ENCODE measurements around the gene SHB. TPM values are rescaled to one million over a fixed set of nuclear protein-coding genes. Genes with fewer than 3 reads are reported as not detected.
A peak's percentile ranks its signal among the peaks of the same experiment; 100 is the strongest.

The SHB gene
- total RNA-seq, 2 donors from 2014 or later = 28.1 to 38.1 TPM

- Histone ChIP-seq H3K27ac (ENCODE audit: low read depth, low read length) (peak overlapping the region; percentile 15), H3K36me3 (ENCODE audit: control insufficient read depth, insufficient read depth, low read length) (peaks cover 55% of the 10 kb centered on the region), H3K9me3 (ENCODE audit: control insufficient read depth, low read length) (no peaks in the 10 kb centered on the region), H3K27me3 (ENCODE audit: control insufficient read depth, insufficient read depth, low read length, poor library complexity, severe bottlenecking) (no peaks in the 10 kb centered on the region), H3K4me3 (ENCODE audit: low read length) (no peak overlapping the region), H3K4me1 (ENCODE audit: control insufficient read depth, insufficient read depth, low read length) (peaks cover 5% of the 10 kb centered on the region), H3K9ac (ENCODE audit: extremely low read depth, low read length, poor library complexity, severe bottlenecking) (no peak overlapping the region)
- H3K27me3 Mint-ChIP-seq (ENCODE audit: insufficient read depth) = no peaks in the 10 kb centered on the region
- 96 to 98% methylated on average over 10 to 18 of the region's 18 CpGs for WGBS, 2 experiments (ENCODE audit: insufficient coverage in 1 of 2, insufficient read length in 1 of 2)
- H3K27ac Mint-ChIP-seq = no peak overlapping the region
- H3K4me3 Mint-ChIP-seq = no peak overlapping the region
- no peak for TF ChIP-seq CTCF (conservative IDR thresholded peaks at IDR 0.05)
- DNase-seq = no peak
- no peaks in the 10 kb centered on the region for H3K9me3 Mint-ChIP-seq
- H3K36me3 Mint-ChIP-seq (ENCODE audit: low read depth) = peaks cover 37% of the 10 kb centered on the region
- peaks cover 23% of the 10 kb centered on the region for H3K4me1 Mint-ChIP-seq
Measured at GRCh38 chr9:37916471-37917312, 152.3 kb downstream of the SHB start.

DNA sequence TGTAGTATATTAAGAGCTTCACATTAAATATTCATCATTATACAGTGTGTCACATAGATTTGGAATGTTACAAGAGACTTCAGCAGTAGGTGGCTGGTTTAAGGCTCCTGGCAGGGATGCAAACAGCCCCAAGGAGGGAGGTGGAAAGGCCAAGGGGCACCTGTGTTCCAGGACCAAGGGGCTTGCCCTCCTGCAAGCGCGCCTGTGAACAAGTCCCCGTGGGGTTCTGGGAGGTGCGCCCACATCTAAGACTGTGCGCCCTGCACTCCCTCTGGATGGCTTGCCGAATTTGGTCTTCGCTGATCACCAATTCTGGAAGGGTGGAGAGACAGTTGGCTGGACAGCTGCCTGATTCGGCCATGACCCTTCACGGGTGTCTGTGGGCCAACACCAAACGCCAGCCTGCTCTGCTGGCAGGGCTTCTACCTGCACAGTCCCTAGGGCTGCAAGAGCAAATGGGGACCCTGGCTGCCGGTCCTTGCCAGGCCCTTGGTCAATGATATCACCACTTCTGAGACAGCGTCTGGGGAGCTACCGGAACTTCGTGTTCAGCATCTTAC is 153.0 kb downstream of the SHB start:
- no peaks in the 10 kb centered on the region for H3K27me3 ChIP-seq (ENCODE audit: control insufficient read depth, insufficient read depth, low read length, poor library complexity, severe bottlenecking)
- no peak for DNase-seq
- H3K9me3 ChIP-seq (ENCODE audit: control insufficient read depth, low read length) = no peaks in the 10 kb centered on the region
- TF ChIP-seq CTCF (conservative IDR thresholded peaks at IDR 0.05) = no peak
- H3K36me3 ChIP-seq (ENCODE audit: control insufficient read depth, insufficient read depth, low read length) = peaks cover 48% of the 10 kb centered on the region
- no peak overlapping the region for H3K4me3 ChIP-seq (ENCODE audit: low read length)
- peaks cover 5% of the 10 kb centered on the region for H3K4me1 ChIP-seq (ENCODE audit: control insufficient read depth, insufficient read depth, low read length)
- Mint-ChIP-seq H3K36me3 (ENCODE audit: low read depth) (peaks cover 37% of the 10 kb centered on the region), H3K27ac (no peak overlapping the region), H3K4me1 (peaks cover 17% of the 10 kb centered on the region), H3K27me3 (ENCODE audit: insufficient read depth) (no peaks in the 10 kb centered on the region), H3K4me3 (no peak overlapping the region), H3K9me3 (no peaks in the 10 kb centered on the region)
- 94 to 99% methylated on average over 9 to 14 of the region's 14 CpGs for WGBS, 2 experiments (ENCODE audit: insufficient coverage in 1 of 2, insufficient read length in 1 of 2)
- peak overlapping the region; percentile 15 for H3K27ac ChIP-seq (ENCODE audit: low read depth, low read length)
- no peak overlapping the region for H3K9ac ChIP-seq (ENCODE audit: extremely low read depth, low read length, poor library complexity, severe bottlenecking)

DNA sequence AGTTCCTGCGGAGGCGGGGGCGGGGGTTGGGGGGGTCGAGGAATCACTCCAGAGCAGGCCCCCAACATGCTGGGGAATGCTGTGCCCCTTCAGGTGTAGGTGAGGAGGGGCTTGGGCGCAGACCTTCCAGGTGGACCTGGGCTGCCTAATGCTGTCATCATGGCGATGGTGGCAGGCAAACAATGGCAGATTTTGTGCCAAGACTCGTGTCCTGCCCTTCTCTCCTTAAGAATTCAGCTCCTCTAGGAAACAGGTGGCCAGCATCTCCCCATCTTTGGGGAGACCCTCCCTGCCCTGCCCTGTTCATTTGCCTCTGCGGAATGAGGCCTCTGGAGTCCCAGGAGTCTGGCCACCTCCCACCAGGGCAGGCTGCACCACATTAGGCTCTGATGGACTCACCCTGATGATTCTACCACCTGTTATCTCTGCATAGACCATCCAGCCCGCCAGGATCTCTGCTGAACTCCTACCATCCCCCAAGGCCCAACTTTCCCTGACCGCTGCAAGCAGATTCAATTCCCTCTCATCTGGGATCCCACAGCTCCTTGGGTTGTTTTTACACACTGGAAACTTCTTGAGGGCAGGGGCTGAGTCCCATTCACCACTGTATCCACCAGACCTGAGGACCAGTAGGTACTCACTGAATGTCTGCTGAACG is 154.2 kb downstream of the SHB start:
- no peaks in the 10 kb centered on the region for H3K9me3 ChIP-seq (ENCODE audit: control insufficient read depth, low read length)
- H3K4me1 ChIP-seq (ENCODE audit: control insufficient read depth, insufficient read depth, low read length) = no peaks in the 10 kb centered on the region
- H3K36me3 ChIP-seq (ENCODE audit: control insufficient read depth, insufficient read depth, low read length) = peaks cover 46% of the 10 kb centered on the region
- Mint-ChIP-seq H3K27ac (peak overlapping the region; percentile 82), H3K4me1 (peaks cover 8% of the 10 kb centered on the region), H3K4me3 (no peak overlapping the region), H3K27me3 (ENCODE audit: insufficient read depth) (no peaks in the 10 kb centered on the region), H3K36me3 (ENCODE audit: low read depth) (peaks cover 35% of the 10 kb centered on the region), H3K9me3 (no peaks in the 10 kb centered on the region)
- no peak overlapping the region for H3K9ac ChIP-seq (ENCODE audit: extremely low read depth, low read length, poor library complexity, severe bottlenecking)
- H3K4me3 ChIP-seq (ENCODE audit: low read length) = no peak overlapping the region
- TF ChIP-seq CTCF (conservative IDR thresholded peaks at IDR 0.05) = no peak
- WGBS, 2 experiments (ENCODE audit: insufficient coverage in 1 of 2, insufficient read length in 1 of 2) = 91% methylated on average over 10 to 11 of the region's 11 CpGs
- DNase-seq = no peak
- no peaks in the 10 kb centered on the region for H3K27me3 ChIP-seq (ENCODE audit: control insufficient read depth, insufficient read depth, low read length, poor library complexity, severe bottlenecking)
- no peak overlapping the region for H3K27ac ChIP-seq (ENCODE audit: low read depth, low read length)

Measured in endodermal cell (in vitro differentiated cells).